Spleen (tissue), 11 donors: ENCODE data around the gene PRKAG1. TPM values are rescaled to one million over a fixed set of nuclear protein-coding genes. Genes with fewer than 3 reads are reported as not detected.

Experiments
- DNase-seq: peaks from one replicate; pipeline ENCODE4 v3.0.0-alpha.2; 2020
- H3K27ac ChIP-seq, 8 donors: fragments of 200-600 bp; sonication (generic) in 7 of 8; 1 replicate in 4 of 8; 2 replicates in 4 of 8; pipeline versions ENCODE4 v1.5.0 to v1.8.0; 2016 to 2021; ENCODE audit warnings: inconsistent platforms in 4 of 8, mild to moderate bottlenecking in 4 of 8, moderate library complexity in 1 of 8
- H3K27me3 ChIP-seq, 7 donors: fragments of 200-600 bp; sonication (generic) in 6 of 7; replicated peaks in 1 of 7; 1 replicate in 4 of 7; 2 replicates in 3 of 7; pipeline versions ENCODE4 v1.5.0 to v1.8.0; 2016 to 2021; ENCODE audit warnings: inconsistent platforms in 3 of 7, mild to moderate bottlenecking in 1 of 7
- H3K36me3 ChIP-seq, 6 donors: fragments of 200-600 bp; sonication (generic) in 5 of 6; 1 replicate in 4 of 6; 2 replicates in 2 of 6; pipeline versions ENCODE4 v1.5.0 to v1.8.0; 2016 to 2021; ENCODE audit warnings: inconsistent platforms in 2 of 6
- H3K4me1 ChIP-seq, 6 donors: fragments of 200-600 bp; sonication (generic) in 5 of 6; 1 replicate in 3 of 6; 2 replicates in 3 of 6; pipeline versions ENCODE4 v1.5.0 to v1.8.0; 2016 to 2021; ENCODE audit warnings: inconsistent platforms in 3 of 6
- H3K4me3 ChIP-seq, 8 donors: fragments of 200-600 bp; sonication (generic) in 7 of 8; 1 replicate in 4 of 8; 2 replicates in 4 of 8; pipeline versions ENCODE4 v1.5.0 to v1.8.0; 2016 to 2021; ENCODE audit warnings: inconsistent platforms in 4 of 8, mild to moderate bottlenecking in 4 of 8, moderate library complexity in 2 of 8
- H3K9me3 ChIP-seq, 8 donors: fragments of 200-600 bp; sonication (generic) in 7 of 8; 1 replicate in 4 of 8; 2 replicates in 4 of 8; pipeline versions ENCODE4 v1.5.0 to v1.8.0; 2016 to 2021; ENCODE audit warnings: inconsistent platforms in 4 of 8
- CTCF ChIP-seq, 11 experiments: fragments of 200-600 bp in 7 of 11; fragments of 450-650 bp in 4 of 11; sonication (generic) in 4 of 11; IDR thresholded peaks in 8 of 11; conservative IDR thresholded peaks in 3 of 11; 1 replicate in 7 of 11; 2 replicates in 4 of 11; pipeline versions ENCODE4 v1.4.0 to v1.8.0; 2016 to 2021; ENCODE audit warnings: antibody characterized with exemption in 11 of 11, inconsistent platforms in 4 of 11, mild to moderate bottlenecking in 1 of 11
- POLR2A ChIP-seq, 3 donors: fragments of 450-650 bp; IDR thresholded peaks; one replicate each; pipeline ENCODE4 v1.5.1; 2017; ENCODE audit warnings: antibody characterized with exemption in 3 of 3, mild to moderate bottlenecking in 1 of 3
- POLR2AphosphoS5 ChIP-seq, 3 donors: sonication (generic); formaldehyde crosslinking; IDR thresholded peaks; one replicate each; pipeline ENCODE4 v1.5.1; 2017; ENCODE audit warnings: antibody characterized with exemption in 3 of 3
- WGBS, 5 donors: extraction: QIAGEN DNeasy Blood & Tissue Kit in 3 of 5; methylation state at CpG; one replicate each; pipeline versions ENCODE4 v1.1.5 to v1.1.7; 2013 to 2018; 5-methylcytosine and 5-hydroxymethylcytosine counted together
- intact Hi-C: fragments of 100-400 bp; cut with DNase I; formaldehyde crosslinking; loops from one replicate; pipeline ENCODE4 v1.15.0; 2023; ENCODE audit warnings: low total_unique reads
- polyA plus RNA-seq, 3 donors: library from polyadenylated mRNA; stranded (reverse); fragments of 200-250 nt; gene quantifications; one replicate each; pipeline ENCODE4 v1.2.1, GENCODE V29; 2013
- total RNA-seq, 7 donors: library from RNA; depleted of rRNA in 3 of 7; stranded (reverse); fragments of >200 nt in 3 of 7; fragmentation: NEBNext Ultra II Directional in 4 of 7; extraction: Animal tissue kit (Norgen Biotek cat#: 25700) in 4 of 7; gene quantifications; one replicate each; pipeline versions ENCODE4 v1.1.0 to v1.2.1, GENCODE V29; 2016 to 2021
- donor health status: healthy with polysubstance abuse.
- donor health status: DM: no; HTN: no; CAD: no; lungs with moderate emphysema.
- donor health status: DM: no; HTN: no; CAD: no.
- donor health status: Bipolar disorder and iron deficiency.
- donor health status: healthy.
- donor health status: DM: no; HTN: no; CAD: no.
- donor health status: DM: yes; HTN: yes; CAD: no.

PRKAG1 gene
- total and polyA plus RNA-seq, 10 donors = 34.1 to 47.2 (median 43.1) TPM

GRCh38 chr12:49032679-49033447 is 14.3 kb upstream of the PRKAG1 start:
- intact Hi-C loops = no loop called here
- H3K27me3 ChIP-seq = no peaks in the 10 kb centered on the region
- H3K9me3 ChIP-seq = no peaks in the 10 kb centered on the region
- H3K4me3 ChIP-seq = no peak overlapping the region
- H3K4me1 ChIP-seq = peaks cover 0 to 9% (median 0%) of the 10 kb centered on the region in 6 donors
- peaks cover 2 to 100% (median 80%) of the 10 kb centered on the region in 6 donors for H3K36me3 ChIP-seq
- 76 to 100% (median 78%) methylated on average over 1 to 3 of the region's 3 CpGs for WGBS, 5 donors
- no peak for DNase-seq
- no peak overlapping the region for H3K27ac ChIP-seq
- no peak for TF ChIP-seq CTCF (IDR thresholded peaks at IDR 0.05 in 8 of 11, conservative IDR thresholded peaks at IDR 0.05 in 3 of 11)
- no peak for TF ChIP-seq POLR2A (IDR thresholded peaks at IDR 0.05)
- peak; percentile 5 to 69 (median 32) for TF ChIP-seq POLR2AphosphoS5 (IDR thresholded peaks at IDR 0.05)

DNA sequence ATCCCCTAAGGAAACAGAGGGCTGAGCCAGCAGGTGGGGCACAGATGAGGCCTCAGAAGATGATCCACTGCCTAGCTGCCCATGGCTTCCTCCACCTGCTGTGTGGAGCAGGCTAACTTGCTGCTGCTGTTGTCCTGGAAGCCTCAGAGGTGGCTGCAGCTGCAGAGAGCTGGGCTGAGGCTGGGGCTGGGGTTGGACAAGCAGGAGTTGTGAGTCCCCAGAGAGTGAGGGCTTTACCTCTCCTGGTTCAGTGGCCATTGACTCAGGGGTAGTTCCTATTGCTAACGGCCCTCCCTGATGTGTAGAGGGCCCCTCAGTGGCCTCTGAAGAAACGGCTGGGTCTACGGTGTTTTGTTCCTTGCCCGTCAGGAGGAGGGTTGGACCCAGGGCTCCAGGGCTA is 13.7 kb upstream of the PRKAG1 start:
- Histone ChIP-seq H3K27ac (no peak overlapping the region), H3K4me3 (no peak overlapping the region), H3K9me3 (no peaks in the 10 kb centered on the region), H3K36me3 (peaks cover under 1 to 100% (median 80%) of the 10 kb centered on the region in 6 donors), H3K27me3 (no peaks in the 10 kb centered on the region), H3K4me1 (peaks cover 0 to 9% (median 0%) of the 10 kb centered on the region in 6 donors)
- TF ChIP-seq CTCF (IDR thresholded peaks at IDR 0.05 in 8 of 11, conservative IDR thresholded peaks at IDR 0.05 in 3 of 11) (no peak), POLR2AphosphoS5 (IDR thresholded peaks at IDR 0.05) (peak in 1 of 3 donors; percentile 2), POLR2A (IDR thresholded peaks at IDR 0.05) (no peak)
- DNase-seq = no peak
- intact Hi-C loops = no loop called here
- 79 to 85% (median 82%) methylated on average over 4 of the region's 4 CpGs for WGBS, 5 donors

- no peaks in the 10 kb centered on the region for H3K27me3 ChIP-seq
- intact Hi-C loops = no loop called here
- TF ChIP-seq POLR2A (IDR thresholded peaks at IDR 0.05) (no peak), CTCF (IDR thresholded peaks at IDR 0.05 in 8 of 11, conservative IDR thresholded peaks at IDR 0.05 in 3 of 11) (no peak), POLR2AphosphoS5 (IDR thresholded peaks at IDR 0.05) (peak in 2 of 3 donors; percentile 22 to 53)
- no peaks in the 10 kb centered on the region for H3K9me3 ChIP-seq
- H3K27ac ChIP-seq = no peak overlapping the region
- peaks cover 0 to 100% (median 80%) of the 10 kb centered on the region in 6 donors for H3K36me3 ChIP-seq
- WGBS, 5 donors = 84 to 95% (median 93%) methylated on average over 8 of the region's 8 CpGs
- no peak overlapping the region for H3K4me3 ChIP-seq
- peaks cover 0 to 9% (median 0%) of the 10 kb centered on the region in 6 donors for H3K4me1 ChIP-seq
- no peak for DNase-seq
These were observed 13.1 kb upstream of the PRKAG1 start for GRCh38 chr12:49031573-49032161.
